Activated CD8-positive, alpha-beta memory T cell treated with anti-CD3 and anti-CD28 coated beads, Interleukin-2, amount 50 U/mL, for 48 hours (primary cell): Measurements from ENCODE around the gene TEX2.
A peak's percentile ranks its signal among the peaks of the same experiment; 100 is the strongest.
"Not testable (repeated sequence)": the region's sequence is repeated elsewhere in the genome, so short reads cannot be mapped to it uniquely, and the experiment has no call there.

Experiments used
- DNase-seq: peaks from one replicate; pipeline ENCODE4 v3.0.0-alpha.2; 2020

TEX2 gene

DNA sequence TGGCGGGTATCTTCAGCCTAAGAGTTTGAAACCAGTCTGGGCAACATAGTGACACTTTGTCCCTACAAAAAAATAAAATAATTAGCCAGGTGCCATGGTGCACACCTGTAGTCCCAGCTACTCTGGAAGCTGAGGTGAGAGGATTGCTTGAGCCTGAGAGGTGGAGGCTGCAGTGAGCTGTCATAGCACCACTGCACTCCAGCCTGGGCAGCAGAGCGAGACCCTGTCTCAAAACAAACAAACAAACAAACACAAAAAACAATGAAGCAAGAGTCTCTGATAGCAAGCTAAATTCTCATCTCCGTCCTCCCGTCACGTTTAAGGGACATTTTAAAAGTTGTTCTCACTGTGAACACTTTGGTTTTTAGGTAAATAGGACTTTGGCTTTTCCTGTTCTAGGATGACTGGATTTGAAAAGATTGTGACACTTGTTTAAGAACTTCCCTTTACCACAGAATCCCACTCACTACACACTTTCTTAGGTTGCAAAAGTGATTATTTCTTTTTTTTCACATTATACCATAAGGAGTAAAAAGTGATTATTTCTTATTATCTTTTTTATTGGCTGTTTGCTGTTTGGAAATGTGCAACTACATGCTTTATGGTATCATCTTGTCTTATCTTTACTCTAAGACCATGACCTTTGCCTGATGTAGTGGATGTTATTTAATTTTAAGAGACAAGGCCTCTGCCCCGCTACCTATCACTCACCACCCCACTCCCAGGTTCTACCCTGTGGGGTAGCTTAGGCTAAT lies 128.7 kb downstream of the TEX2 start:
- DNase-seq: no peak

- DNase-seq: no peak
Observed at GRCh38 chr17:64133546-64134215, 129.4 kb downstream of the TEX2 start.

DNA sequence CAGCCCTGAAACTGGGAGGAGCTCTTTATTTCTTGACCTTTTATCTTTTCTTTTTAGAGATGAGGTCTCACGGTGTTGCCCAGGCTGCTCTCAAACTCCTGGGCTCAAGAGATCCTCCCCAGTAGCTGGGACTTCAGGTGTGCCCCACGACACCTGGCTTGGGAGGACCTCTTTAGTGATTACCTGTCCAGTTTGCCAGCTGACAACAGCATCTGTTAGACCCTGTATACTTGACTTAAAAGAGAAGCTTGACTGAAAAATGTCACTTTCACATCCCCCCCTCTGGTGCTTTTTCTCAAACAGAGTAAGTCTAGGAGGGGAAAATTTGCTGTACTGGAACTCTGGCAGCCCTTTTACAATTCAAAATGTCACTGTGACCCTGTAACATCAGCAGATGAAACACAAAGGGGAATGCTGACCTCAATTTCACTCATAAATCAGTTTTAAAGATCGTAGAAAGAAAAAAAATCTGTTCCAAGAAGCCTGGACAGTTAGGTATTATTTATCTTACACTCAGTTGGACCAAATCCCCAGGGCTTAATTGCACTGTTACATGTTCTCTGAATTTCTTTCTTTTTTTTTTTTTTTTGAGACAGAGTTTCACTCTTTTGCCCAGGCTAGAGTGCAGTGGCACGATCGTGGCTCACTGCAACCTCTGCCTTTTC lies 131.3 kb downstream of the TEX2 start:
- DNase-seq: no peak

DNA sequence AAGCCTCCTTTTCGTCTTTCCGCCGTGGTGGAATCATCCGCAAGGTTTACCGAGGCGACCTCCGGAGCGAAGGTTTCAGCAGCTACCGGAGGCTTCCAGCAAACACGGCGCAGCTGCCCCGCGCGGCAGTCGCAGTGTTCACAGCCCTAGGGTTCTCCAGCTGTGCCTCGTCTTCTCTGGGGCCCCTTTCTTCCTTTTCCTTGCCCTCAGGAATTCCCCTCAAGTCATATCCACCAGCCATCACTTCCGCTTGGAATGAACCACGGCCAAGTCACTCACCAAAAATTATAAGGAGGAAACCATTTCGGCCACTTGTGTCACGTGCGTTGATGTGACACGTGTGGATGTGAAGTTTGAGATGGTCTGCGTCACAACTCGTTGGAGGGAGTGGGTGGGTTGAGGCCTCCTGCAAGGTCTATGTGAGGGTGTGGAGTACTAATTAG lies 132.5 kb downstream of the TEX2 start:
- DNase-seq: no peak

GRCh38 chr17:64129765-64130558 lies 133.1 kb downstream of the TEX2 start, which contains the start of gene ERN1:
ERN1 (minus strand) TSS chr17:64130144; CDS start chr17:64130029, 115 bp downstream.
- peak; percentile 97 for DNase-seq

DNA sequence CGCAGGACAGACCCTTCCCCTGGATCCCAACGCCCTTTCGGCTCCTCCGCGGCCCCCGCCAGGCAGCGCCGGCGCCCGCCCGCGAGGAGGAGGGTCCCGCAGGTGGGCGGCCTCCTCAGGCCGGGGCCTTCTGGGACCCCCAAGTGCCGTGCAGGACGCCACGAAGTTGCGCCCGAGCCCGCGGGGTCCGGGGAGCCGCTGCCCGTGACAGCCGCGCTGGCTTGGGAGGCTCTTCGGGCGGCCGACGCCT lies 133.6 kb downstream of the TEX2 start:
- no peak for DNase-seq

GRCh38 chr17:64128787-64129514 lies 134.1 kb downstream of the TEX2 start:
- DNase-seq: no peak

DNA sequence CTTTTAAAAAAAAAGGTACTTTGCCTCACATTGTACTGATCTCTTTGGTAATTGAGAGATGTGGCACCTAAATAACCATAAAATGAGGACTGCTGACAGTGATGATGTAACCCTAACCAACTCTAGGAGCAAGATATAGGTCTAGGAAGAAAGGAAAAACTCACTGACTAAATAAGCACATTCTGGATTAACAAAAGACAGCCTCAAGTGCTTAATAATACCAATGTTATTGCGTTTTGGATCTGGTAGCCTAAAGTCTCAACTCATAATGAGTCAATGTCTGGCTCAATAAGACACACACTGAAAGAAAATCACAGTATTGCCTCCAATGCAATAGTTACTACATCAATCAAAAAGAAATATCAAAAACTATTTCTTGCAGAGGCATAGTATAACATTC lies 136.1 kb downstream of the TEX2 start:
- DNase-seq: no peak

- no peak for DNase-seq
Observed at GRCh38 chr17:64125937-64126336, 137.1 kb downstream of the TEX2 start.

- DNase-seq: no peak
Observed at GRCh38 chr17:64124609-64125008, 138.5 kb downstream of the TEX2 start.

GRCh38 chr17:64123114-64123513 lies 139.9 kb downstream of the TEX2 start:
- no peak for DNase-seq

DNA sequence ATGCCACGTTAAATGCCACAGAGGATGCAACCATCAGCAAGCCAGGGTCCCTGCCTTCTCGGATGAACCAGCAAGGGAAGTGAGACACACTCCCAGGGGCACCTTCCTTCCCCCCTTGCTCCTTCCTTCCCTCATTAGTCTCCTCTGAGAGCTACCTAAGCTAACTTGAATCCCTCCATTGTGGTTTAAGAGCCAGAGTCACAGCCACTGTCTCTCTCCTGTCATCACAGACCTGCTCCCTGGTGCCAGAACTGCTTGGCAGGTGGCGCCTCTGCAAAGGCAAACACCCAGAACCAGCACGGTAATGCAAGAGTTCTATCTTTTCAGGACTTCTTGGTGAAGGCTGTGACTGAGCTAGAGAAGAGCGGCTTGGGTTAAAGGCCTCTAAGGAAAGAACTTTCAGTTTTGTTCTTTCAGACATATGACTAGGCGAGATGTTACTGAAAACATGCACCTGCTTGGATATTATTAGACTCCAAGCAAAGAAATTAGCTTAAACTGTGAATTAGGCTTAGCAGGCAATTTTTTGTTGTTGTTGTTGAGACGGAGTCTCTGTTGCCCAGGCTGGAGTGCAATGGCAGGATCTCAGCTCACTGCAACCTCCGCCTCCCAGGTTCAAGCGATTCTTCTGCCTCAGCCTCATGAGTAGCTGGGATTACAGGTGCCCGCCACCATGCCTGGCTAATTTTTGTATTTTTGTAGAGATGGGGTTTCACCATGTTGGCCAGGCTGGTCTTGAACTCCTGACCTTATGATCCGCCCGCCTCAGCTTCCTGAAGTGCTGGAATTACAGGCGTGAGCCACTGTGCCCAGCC lies 141.9 kb downstream of the TEX2 start:
- not testable (repeated sequence) for DNase-seq

GRCh38 chr17:64120159-64120810 lies 142.8 kb downstream of the TEX2 start:
- no peak for DNase-seq

- no peak for DNase-seq
Observed at GRCh38 chr17:64117981-64118979, 144.8 kb downstream of the TEX2 start.

GRCh38 chr17:64115822-64116534 lies 147.1 kb downstream of the TEX2 start:
- no peak for DNase-seq

- DNase-seq: no peak
Observed at GRCh38 chr17:64115043-64115698, 147.9 kb downstream of the TEX2 start.

- DNase-seq: no peak
Observed at GRCh38 chr17:64113006-64113405, 150.1 kb downstream of the TEX2 start.

DNA sequence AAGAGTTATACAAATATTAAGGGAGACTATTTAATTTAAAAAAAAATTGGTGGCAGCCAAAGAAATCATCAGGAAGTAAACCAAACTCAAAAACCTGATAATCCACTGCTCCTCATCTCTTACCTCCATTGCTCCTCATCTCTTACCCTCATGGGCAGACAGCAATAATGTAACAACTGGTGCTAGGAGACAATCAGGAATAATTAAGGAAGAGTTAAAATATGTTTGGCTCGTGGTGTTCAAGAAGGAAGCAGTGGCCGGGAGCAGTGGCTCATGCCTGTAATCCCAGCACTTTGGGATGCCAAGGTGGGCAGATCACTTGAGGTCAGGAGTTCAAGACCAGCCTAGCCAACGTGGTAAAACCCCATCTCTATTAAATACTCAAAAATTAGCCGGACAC lies 151.2 kb downstream of the TEX2 start:
- DNase-seq: no peak
